ENCODE results near the gene PELO.

The PELO gene

DNA sequence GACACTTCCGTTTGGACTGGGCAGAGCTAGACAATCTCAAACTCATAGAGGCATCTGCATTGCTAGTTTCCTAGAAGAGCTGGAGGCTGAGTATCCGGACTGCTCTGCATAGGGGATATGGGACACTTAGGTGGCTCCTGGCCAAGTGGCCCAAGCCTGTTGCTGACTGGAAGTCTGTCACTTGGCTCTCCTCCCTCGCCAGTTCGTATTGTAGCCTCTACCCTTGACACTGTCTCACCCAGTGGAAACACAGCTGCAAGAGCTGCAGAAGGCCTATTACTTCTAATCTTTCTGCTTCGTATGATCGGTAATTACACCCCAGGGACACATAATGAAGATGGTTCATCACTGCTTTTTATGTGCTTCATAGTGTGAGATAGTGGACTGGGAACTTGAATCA, 34.7 kb downstream of the PELO start:
- FAIRE-seq, result no peak

DNA sequence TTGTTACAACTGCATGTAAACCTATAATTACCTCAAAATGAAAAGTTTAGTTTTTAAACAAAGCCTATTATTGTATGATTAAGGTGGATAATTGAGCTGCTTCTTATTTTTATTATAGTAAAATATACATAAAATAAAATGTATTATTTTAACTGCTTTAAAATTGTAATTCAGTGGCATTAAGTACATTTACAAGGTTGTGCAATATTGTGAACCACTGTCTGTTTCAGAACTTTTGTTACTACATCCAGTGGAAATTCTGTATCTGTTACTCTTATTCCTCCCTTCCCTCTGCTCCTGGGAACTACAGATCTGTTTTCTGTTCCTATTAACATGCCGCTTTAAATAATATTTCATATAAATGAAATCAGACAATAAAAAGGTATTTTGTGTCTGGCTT, 37.1 kb downstream of the PELO start:
- no peak for DNase-seq (ENCODE audit: insufficient read length, low spot score)
- FAIRE-seq, result no peak

More for the DNA sequence above, 34.7 kb downstream of the PELO start:
- no peak for DNase-seq (ENCODE audit: insufficient read length, low spot score)

DNA sequence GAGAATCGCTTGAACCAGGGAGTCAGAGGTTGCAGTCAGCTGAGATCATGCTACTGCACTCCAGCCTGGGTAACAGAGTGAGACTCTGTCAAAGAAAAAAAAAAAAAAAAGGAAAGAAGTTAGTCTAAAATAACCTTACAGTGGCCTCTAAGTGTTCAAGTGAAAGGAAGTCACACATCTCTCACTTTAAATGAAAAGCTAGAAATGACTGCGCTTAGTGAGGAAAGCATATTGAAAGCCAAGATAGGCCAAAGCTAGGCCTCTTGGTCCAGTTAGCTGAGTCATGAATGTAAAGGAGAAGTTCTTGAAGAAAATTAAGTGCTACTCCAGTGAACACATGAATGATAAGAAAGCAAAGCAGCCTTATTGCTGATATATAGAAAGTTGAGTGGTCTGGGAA, 38.1 kb downstream of the PELO start:
- no peak for DNase-seq (ENCODE audit: insufficient read length, low spot score)
- no peak for FAIRE-seq

DNA sequence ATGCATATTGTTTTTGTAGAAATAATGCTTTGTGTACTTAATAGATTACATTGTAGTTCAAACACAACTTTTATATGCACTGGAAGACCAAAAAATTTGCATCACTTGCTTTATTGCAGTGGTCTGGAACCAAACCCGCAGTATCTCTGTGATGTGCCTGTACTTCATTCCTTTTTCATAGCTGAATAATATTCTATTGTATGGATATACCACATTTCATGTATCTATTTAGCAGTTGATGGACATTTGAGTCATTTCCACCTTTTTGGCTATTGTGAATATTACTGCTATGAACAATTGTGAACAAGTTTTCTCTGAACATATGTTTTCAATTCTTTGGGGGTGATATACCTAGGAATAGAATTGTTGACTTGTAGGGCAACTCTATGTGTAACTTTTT, 40.1 kb downstream of the PELO start:
- no peak for DNase-seq (ENCODE audit: insufficient read length, low spot score)
- no peak for FAIRE-seq

DNA sequence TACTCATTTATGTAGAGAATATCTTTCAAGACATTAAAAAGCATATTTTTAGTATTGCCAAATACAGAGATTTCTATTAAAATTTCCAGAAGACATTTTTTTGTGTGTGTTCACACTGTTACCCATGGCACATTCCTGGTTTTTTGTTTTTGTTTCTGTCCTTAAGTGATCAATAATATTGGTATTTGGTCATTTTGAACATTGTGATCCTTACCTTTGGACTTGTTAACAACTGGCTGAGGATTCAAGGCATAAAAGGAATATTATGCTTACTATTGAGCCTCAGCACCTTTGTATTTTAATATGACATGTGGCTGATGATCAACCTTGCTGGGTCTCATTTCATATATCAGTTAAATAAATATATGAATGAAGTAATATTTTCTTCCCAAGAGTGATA, 41.9 kb downstream of the PELO start:
- DNase-seq (ENCODE audit: insufficient read length, low spot score) (no peak), FAIRE-seq (no peak)

DNA sequence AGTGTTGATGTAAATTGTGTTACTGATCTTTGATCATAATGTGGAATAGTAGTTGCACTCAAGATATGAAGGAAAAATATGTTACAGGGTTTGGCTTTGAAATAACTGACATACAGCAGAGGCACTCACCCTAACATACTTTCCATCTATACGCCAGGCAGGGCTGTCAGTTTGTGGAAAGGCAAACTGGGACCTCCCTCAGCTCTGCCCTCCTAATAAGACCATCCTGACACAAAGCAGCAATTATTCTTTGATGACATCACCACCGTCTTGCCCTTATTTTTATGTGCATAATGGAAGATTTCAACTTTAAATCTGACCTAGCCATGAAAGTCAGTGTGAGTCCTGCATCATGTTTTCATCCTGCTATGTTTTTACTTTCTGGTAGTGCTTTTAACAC, 42.9 kb downstream of the PELO start:
- FAIRE-seq, result no peak
- DNase-seq (ENCODE audit: insufficient read length, low spot score), result no peak

DNA sequence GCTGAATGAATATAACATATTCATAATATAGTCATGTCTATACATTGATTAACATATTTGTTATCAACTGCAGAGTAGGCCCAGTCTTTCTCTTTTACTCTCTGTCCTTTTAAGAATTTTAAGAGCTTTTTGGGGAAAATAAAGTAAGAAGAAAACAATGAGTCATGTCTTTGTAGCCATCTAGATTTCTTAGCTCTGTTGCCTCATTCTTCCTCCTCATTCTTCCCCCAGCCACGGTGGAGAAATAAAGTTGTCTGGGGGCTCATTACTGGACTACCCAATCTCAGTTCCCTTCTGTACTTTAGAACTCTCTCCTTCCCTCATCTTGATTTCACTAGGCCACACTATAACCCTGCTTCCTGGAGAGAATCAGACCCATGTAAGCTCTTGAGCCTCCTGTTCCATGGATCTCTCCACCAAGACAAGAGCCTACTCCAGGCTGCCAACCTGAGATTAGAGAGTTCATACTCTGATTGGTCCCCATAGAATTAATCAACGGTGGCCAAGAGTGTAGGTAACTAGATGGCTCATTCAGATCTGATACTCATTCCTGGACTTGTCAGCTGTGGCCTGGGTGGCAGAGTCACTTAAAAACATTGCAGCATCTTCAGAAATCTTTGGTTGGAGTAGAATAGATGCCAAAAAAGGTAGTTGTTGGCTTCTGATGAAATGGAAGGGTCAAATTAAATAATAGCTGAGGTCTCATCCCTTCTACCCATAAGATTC, 44.2 kb downstream of the PELO start:
- FAIRE-seq, result no peak

DNA sequence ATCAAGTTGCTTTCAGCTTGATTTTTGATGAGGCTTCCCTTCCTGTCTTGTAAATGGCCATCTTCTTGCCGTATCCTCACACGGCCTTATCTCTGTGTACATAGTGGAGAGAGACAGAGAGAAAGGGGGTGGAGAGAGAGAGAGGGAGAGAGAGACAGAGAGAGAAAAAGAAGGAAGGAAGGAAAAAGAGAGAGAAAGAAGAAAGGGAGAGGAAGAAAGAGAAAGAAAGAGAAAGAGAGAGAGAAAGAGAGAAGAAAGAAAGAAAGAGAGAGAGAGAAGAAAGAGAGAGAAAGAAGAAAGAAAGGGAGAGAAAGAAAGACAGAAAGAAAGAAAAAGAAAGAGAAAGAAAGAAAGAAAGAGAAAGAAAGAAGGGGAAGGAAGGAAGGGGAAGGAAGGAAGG, 46.6 kb downstream of the PELO start:
- DNase-seq (ENCODE audit: insufficient read length, low spot score), result no peak
- no peak for FAIRE-seq

More for the DNA sequence above, 44.2 kb downstream of the PELO start:
- no peak for DNase-seq (ENCODE audit: insufficient read length, low spot score)

DNA sequence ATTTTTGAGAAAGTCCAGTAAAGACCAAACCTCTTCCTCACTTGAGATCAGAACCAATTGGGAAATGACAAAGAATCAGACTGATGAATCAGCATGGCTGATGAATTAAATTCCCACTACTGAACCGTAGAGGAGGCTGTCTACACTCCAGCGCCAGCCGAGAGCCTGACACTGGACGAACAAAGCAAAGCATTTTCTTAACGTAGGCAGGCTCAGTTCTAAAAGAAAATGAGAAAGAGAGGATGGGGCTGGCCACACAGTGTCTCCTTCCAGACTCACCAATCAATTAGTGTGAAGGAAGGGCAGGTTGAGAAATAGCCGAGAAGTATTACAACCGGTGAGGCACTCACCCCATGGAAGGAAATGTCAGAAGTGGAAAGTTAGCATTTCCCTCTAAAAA, 49.4 kb downstream of the PELO start:
- FAIRE-seq, result no peak
- no peak for DNase-seq (ENCODE audit: insufficient read length, low spot score)

Data from GM19239 (cell line).